Peyer's patch (tissue), 4 donors: ENCODE measurements around the gene ZNF654.

Experiments used
- POLR2A ChIP-seq, 2 donors: fragments of 450-650 bp; IDR thresholded peaks; one replicate each; pipeline ENCODE4 v1.5.1; 2017; ENCODE audit warnings: antibody characterized with exemption in 2 of 2, mild to moderate bottlenecking in 2 of 2, moderate library complexity in 2 of 2
- TF ChIP-seq, protein P1 (sequence below), 6 experiments: fragments of 450-650 bp in 4 of 6; fragments of 200-600 bp in 2 of 6; sonication (generic) in 1 of 6; IDR thresholded peaks; one replicate each; pipeline ENCODE4 v1.5.1; 2017 to 2019; ENCODE audit warnings: antibody characterized with exemption in 6 of 6, mild to moderate bottlenecking in 3 of 6, moderate library complexity in 1 of 6

DNA sequence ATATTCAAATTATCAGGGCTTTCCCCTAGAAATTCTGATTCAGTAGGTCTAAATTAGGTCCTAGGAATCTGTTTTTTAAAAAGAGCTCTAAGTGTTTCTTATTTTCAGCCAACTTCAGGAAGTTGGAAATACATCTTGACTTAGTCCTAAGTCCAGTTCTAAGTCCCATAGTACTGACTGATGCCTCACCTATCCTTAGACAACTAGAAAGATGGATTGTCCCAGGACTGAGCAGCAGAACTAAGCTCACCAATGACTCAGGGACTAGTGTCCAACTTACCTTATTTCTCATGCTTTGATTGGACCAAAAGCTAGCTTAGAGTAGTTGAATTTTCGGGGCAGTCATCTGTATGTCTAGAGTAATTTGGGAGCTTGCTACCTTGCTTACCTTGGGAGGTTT, 64.5 kb downstream of the ZNF654 start:
- TF ChIP-seq, protein P1, sequence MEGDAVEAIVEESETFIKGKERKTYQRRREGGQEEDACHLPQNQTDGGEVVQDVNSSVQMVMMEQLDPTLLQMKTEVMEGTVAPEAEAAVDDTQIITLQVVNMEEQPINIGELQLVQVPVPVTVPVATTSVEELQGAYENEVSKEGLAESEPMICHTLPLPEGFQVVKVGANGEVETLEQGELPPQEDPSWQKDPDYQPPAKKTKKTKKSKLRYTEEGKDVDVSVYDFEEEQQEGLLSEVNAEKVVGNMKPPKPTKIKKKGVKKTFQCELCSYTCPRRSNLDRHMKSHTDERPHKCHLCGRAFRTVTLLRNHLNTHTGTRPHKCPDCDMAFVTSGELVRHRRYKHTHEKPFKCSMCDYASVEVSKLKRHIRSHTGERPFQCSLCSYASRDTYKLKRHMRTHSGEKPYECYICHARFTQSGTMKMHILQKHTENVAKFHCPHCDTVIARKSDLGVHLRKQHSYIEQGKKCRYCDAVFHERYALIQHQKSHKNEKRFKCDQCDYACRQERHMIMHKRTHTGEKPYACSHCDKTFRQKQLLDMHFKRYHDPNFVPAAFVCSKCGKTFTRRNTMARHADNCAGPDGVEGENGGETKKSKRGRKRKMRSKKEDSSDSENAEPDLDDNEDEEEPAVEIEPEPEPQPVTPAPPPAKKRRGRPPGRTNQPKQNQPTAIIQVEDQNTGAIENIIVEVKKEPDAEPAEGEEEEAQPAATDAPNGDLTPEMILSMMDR (IDR thresholded peaks at IDR 0.05): no peak
- TF ChIP-seq POLR2A (IDR thresholded peaks at IDR 0.05): no peak
